Left kidney (tissue), 2 donors: ENCODE measurements around the gene RAB3A. TPM values are rescaled to one million over a fixed set of nuclear protein-coding genes. Genes with fewer than 3 reads are reported as not detected.
"Not testable (repeated sequence)": the region's sequence is repeated elsewhere in the genome, so short reads cannot be mapped to it uniquely, and the experiment has no call there.

Source experiments
- DNase-seq: peaks from one replicate; pipeline ENCODE4 v3.0.0-alpha.2; 2013
- polyA plus RNA-seq: library from polyadenylated mRNA; unstranded; fragments of 120-200 nt; gene quantifications from one replicate; pipeline ENCODE4 v1.2.1, GENCODE V29; 2013; ENCODE audit not compliant: insufficient read length

Gene RAB3A
- polyA plus RNA-seq, 1 donor = 3.8 TPM

GRCh38 chr19:18170714-18171255 is 33.1 kb downstream of the RAB3A start:
- no peak for DNase-seq

- DNase-seq = no peak
These were observed 35.0 kb downstream of the RAB3A start for GRCh38 chr19:18168673-18169381.

- no peak for DNase-seq
These were observed 35.7 kb downstream of the RAB3A start for GRCh38 chr19:18167975-18168645.

GRCh38 chr19:18167011-18167410 is 36.8 kb downstream of the RAB3A start:
- DNase-seq = no peak

GRCh38 chr19:18165794-18166544 is 37.9 kb downstream of the RAB3A start:
- DNase-seq = no peak

GRCh38 chr19:18164072-18164471 is 39.8 kb downstream of the RAB3A start:
- DNase-seq = no peak

- no peak for DNase-seq
These were observed 42.2 kb downstream of the RAB3A start for GRCh38 chr19:18161636-18162002.

- peak; percentile 49 for DNase-seq
These were observed 42.7 kb downstream of the RAB3A start for GRCh38 chr19:18160971-18161635.

- DNase-seq = no peak
These were observed 43.3 kb downstream of the RAB3A start for GRCh38 chr19:18160493-18160970.

- DNase-seq = no peak
These were observed 44.0 kb downstream of the RAB3A start for GRCh38 chr19:18159810-18160209.

- DNase-seq = not testable (repeated sequence)
These were observed 44.7 kb downstream of the RAB3A start for GRCh38 chr19:18159059-18159616.

- DNase-seq = no peak
These were observed 45.4 kb downstream of the RAB3A start for GRCh38 chr19:18158467-18158866.

- no peak for DNase-seq
These were observed 46.3 kb downstream of the RAB3A start for GRCh38 chr19:18157465-18158063.

- peak; percentile 68 for DNase-seq
These were observed 46.9 kb downstream of the RAB3A start for GRCh38 chr19:18156841-18157464.

- no peak for DNase-seq
These were observed 47.6 kb downstream of the RAB3A start for GRCh38 chr19:18156268-18156667.

GRCh38 chr19:18155095-18156087 is 48.5 kb downstream of the RAB3A start:
- no peak for DNase-seq

GRCh38 chr19:18153556-18154134 is 50.2 kb downstream of the RAB3A start:
- no peak for DNase-seq

- DNase-seq = peak; percentile 100
These were observed 50.9 kb downstream of the RAB3A start, which contains the start of gene PIK3R2 for GRCh38 chr19:18152817-18153555. TSS of gene PIK3R2 (plus strand) at chr19:18153163. CDS start at chr19:18155880, 2,717 bp downstream.
